Upper lobe of left lung (tissue), 6 donors: Measurements from ENCODE around the gene GMPPB. TPM values are rescaled to one million over a fixed set of nuclear protein-coding genes. Genes with fewer than 3 reads are reported as not detected.
A peak's percentile ranks its signal among the peaks of the same experiment; 100 is the strongest.

Source experiments
- ATAC-seq, 2 donors: fragments of 200-7000 bp; cut with Tn5 transposase; one replicate each; pipeline ENCODE4 v1.9.1; 2022; ENCODE audit warnings: mild to moderate bottlenecking in 2 of 2, moderate library complexity in 2 of 2; ENCODE audit not compliant: low FRiP score in 2 of 2
- DNase-seq, 2 donors: peaks; one replicate each; pipeline ENCODE4 v3.0.0-alpha.2; 2019 to 2020
- H3K27ac ChIP-seq, 4 donors: fragments of 200-600 bp; sonication (generic); one replicate each; pipeline ENCODE4 v1.5.1; 2016 to 2019
- H3K27me3 ChIP-seq, 4 donors: fragments of 200-600 bp; sonication (generic); one replicate each; pipeline ENCODE4 v1.5.1; 2017 to 2019
- H3K36me3 ChIP-seq, 4 donors: fragments of 200-600 bp; sonication (generic); one replicate each; pipeline ENCODE4 v1.5.1; 2016 to 2019
- H3K4me1 ChIP-seq, 4 donors: fragments of 200-600 bp; sonication (generic); one replicate each; pipeline ENCODE4 v1.5.1; 2018 to 2019
- H3K4me3 ChIP-seq, 4 donors: fragments of 200-600 bp; sonication (generic); one replicate each; pipeline ENCODE4 v1.5.1; 2017 to 2019; ENCODE audit warnings: mild to moderate bottlenecking in 2 of 4, moderate library complexity in 1 of 4
- H3K9me3 ChIP-seq, 4 donors: fragments of 200-600 bp; sonication (generic); one replicate each; pipeline ENCODE4 v1.5.1; 2018 to 2019
- EP300 ChIP-seq, 4 donors: sonication (generic); formaldehyde crosslinking; IDR thresholded peaks; one replicate each; pipeline ENCODE4 v1.5.1; 2017; ENCODE audit warnings: antibody characterized with exemption in 4 of 4, control low read depth in 2 of 4
- POLR2A ChIP-seq, 4 donors: fragments of 450-650 bp; IDR thresholded peaks; one replicate each; pipeline ENCODE4 v1.5.1; 2016 to 2017; ENCODE audit warnings: antibody characterized with exemption in 4 of 4, mild to moderate bottlenecking in 2 of 4
- POLR2AphosphoS5 ChIP-seq, 2 donors: sonication (generic); formaldehyde crosslinking; IDR thresholded peaks; one replicate each; pipeline ENCODE4 v1.5.1; 2017; ENCODE audit warnings: antibody characterized with exemption in 2 of 2
- WGBS, 2 donors: methylation state at CpG; one replicate each; pipeline ENCODE4 v1.1.5; 2017 to 2018; 5-methylcytosine and 5-hydroxymethylcytosine counted together
- total RNA-seq, 6 donors: library from RNA; depleted of rRNA in 4 of 6; stranded (reverse); fragments of >200 nt in 4 of 6; gene quantifications; one replicate each; pipeline versions ENCODE4 v1.1.0 to v1.2.1, GENCODE V29; 2016 to 2021
- TF ChIP-seq, protein P1 (sequence below), 6 experiments: fragments of 450-650 bp in 4 of 6; fragments of 200-600 bp in 2 of 6; sonication (generic) in 2 of 6; IDR thresholded peaks; one replicate each; pipeline ENCODE4 v1.5.1; 2016 to 2019; ENCODE audit warnings: antibody characterized with exemption in 6 of 6
- donor health status: DM: no; HTN: no; CAD: no; lungs with moderate emphysema.
- donor health status: DM: no; HTN: yes; CAD: no; lungs with severe emphysema.

The GMPPB gene
- total RNA-seq, 6 donors from 2014 or later = 17.8 to 45.8 (median 41.3) TPM

DNA sequence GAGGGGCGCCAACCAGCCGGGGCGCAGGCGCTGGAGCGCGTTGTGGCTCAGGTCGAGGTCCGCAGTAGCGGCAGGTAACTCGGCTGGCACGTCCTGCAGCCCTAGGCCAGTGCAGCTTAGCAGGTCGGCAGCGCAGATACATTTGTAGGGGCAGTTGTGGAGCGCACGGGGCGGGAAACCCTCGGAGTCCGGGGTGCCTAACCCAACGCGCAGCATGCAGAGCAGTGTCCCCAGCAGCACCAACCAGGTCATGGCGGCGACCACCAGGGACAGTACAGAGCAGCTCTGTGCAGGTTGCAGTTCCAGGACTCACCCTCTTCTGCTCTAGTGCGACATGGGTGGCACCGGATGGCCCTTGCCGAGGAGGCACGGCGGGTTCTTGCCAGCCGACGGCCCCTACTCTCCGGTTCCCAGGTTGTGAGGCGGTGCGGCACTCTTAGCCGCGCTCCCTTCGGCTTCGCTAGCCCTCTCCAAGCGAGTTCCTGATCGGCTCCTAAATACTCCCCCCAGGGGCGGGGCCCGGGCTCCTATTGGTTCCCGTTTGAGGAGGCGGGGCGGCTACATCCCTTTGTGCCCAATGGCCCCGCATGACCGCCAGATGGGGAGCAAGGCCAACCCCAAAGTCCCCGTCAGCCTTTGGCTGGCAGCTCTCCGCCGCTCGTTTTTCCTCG is 4.4 kb downstream of the GMPPB start, which contains the start of gene AMIGO3:
AMIGO3 (minus strand) TSS at position 471 of the 671 bp plus-strand sequence; CDS start at position 252, 219 bp downstream.
- 0 to 1% methylated on average over 1 to 47 of the region's 50 CpGs for WGBS, 2 donors
- ATAC-seq (peak; percentile 85 to 90), DNase-seq (peak; percentile 96 to 98)
- H3K4me1 ChIP-seq = peaks cover 22 to 48% (median 27%) of the 10 kb centered on the region in 4 donors
- no peaks in the 10 kb centered on the region for H3K27me3 ChIP-seq
- peak within 1 kb of the TSS in 3 of 4 donors; percentile 42 to 74 (median 69) for H3K27ac ChIP-seq
- H3K4me3 ChIP-seq = peak within 1 kb of the TSS; percentile 56 to 64 (median 60)
- peaks cover 4 to 39% (median 19%) of the 10 kb centered on the region in 4 donors for H3K36me3 ChIP-seq
- no peaks in the 10 kb centered on the region for H3K9me3 ChIP-seq
- peak in 2 of 4 donors; percentile 80 to 88 for TF ChIP-seq POLR2A (IDR thresholded peaks at IDR 0.05)
- no peak for TF ChIP-seq EP300 (IDR thresholded peaks at IDR 0.05)
- TF ChIP-seq, protein P1, sequence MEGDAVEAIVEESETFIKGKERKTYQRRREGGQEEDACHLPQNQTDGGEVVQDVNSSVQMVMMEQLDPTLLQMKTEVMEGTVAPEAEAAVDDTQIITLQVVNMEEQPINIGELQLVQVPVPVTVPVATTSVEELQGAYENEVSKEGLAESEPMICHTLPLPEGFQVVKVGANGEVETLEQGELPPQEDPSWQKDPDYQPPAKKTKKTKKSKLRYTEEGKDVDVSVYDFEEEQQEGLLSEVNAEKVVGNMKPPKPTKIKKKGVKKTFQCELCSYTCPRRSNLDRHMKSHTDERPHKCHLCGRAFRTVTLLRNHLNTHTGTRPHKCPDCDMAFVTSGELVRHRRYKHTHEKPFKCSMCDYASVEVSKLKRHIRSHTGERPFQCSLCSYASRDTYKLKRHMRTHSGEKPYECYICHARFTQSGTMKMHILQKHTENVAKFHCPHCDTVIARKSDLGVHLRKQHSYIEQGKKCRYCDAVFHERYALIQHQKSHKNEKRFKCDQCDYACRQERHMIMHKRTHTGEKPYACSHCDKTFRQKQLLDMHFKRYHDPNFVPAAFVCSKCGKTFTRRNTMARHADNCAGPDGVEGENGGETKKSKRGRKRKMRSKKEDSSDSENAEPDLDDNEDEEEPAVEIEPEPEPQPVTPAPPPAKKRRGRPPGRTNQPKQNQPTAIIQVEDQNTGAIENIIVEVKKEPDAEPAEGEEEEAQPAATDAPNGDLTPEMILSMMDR (IDR thresholded peaks at IDR 0.05) = peak; percentile 62 to 96 (median 79)
- TF ChIP-seq POLR2AphosphoS5 (IDR thresholded peaks at IDR 0.05) = peak; percentile 41 to 70

DNA sequence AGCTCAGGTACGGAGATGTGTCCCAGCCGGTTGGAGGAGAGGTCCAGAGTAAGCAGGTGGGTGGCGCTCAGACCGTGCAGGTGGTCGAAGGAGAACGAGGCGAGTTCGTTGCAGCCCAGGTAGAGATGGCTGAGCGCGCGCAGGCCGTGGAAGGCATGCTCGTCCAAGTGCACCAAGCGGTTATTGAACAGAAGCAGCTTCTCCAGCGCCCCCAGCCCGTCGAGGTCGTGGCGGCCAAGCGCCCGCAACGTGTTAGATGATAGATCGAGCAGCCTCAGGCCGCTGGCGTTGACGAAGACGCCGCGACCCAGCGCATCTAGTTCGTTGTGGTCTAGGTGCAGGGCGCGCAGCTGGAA is 4.9 kb downstream of the GMPPB start:
- H3K4me3 ChIP-seq = peak overlapping the region; percentile 56 to 64 (median 60)
- ATAC-seq (no peak), DNase-seq (peak in 1 of 2 donors; percentile 88)
- H3K9me3 ChIP-seq = no peaks in the 10 kb centered on the region
- no peaks in the 10 kb centered on the region for H3K27me3 ChIP-seq
- H3K27ac ChIP-seq = peak overlapping the region in 1 of 4 donors; percentile 69
- 23 to 26% methylated on average over 8 to 18 of the region's 33 CpGs for WGBS, 2 donors
- H3K36me3 ChIP-seq = peaks cover 4 to 42% (median 19%) of the 10 kb centered on the region in 4 donors
- H3K4me1 ChIP-seq = peaks cover 21 to 46% (median 26%) of the 10 kb centered on the region in 4 donors
- TF ChIP-seq POLR2AphosphoS5 (IDR thresholded peaks at IDR 0.05) (no peak), POLR2A (IDR thresholded peaks at IDR 0.05) (no peak), EP300 (IDR thresholded peaks at IDR 0.05) (no peak)
- TF ChIP-seq, protein P1 (IDR thresholded peaks at IDR 0.05) = no peak

DNA sequence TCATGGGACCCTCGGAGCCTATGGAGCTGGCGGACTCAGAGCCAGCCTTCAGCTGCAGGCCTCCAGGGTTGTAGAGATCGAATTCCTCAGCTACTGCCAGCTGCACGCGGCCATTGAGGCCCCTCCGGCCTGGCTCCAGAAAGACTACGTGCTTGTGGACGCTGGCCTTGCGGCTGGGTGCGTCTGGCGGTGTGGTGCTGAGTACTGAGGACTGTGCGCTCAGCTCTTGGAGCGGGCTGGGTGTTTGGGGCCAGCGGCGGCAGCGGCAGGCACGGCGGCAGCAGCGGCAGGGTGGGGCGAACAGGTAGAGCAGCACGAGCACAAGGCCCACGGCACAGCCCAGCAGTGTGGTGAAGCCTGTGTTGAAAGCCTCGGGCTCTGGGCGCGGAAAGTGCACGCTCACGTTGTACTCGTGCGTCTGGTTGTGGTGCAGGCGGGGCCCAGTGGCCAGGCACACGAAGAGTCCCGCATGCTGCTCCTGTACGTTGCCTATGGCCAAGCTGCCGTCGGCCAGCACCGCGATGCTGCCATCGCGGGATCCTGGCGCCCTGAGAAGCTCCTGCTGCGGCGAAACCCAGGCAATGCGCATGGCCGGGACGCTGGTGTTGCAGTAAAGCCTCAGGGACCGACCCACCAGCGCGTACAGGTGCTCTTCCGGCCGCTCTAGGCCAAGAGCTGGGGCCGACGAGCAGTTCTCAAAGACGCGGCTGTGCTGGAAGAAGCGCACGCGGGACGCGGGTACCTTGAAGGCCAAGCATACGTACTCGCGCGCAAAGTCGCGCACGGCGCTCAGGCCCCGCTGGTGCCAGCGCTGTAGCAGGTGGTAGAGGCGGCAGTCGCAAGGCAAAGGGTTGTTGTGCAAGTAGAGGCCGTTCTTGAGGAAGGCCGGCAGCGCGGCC is 5.5 kb downstream of the GMPPB start:
- ATAC-seq (no peak), DNase-seq (peak in 1 of 2 donors; percentile 88)
- H3K36me3 ChIP-seq = peaks cover 4 to 42% (median 19%) of the 10 kb centered on the region in 4 donors
- no peaks in the 10 kb centered on the region for H3K9me3 ChIP-seq
- peak overlapping the region in 3 of 4 donors; percentile 56 to 64 (median 61) for H3K4me3 ChIP-seq
- no peaks in the 10 kb centered on the region for H3K27me3 ChIP-seq
- H3K4me1 ChIP-seq = peaks cover 21 to 44% (median 25%) of the 10 kb centered on the region in 4 donors
- H3K27ac ChIP-seq = no peak overlapping the region
- TF ChIP-seq, protein P1 (IDR thresholded peaks at IDR 0.05) = no peak
- no peak for TF ChIP-seq POLR2AphosphoS5 (IDR thresholded peaks at IDR 0.05)
- WGBS, 2 donors = 66 to 72% methylated on average over 47 to 74 of the region's 75 CpGs

DNA sequence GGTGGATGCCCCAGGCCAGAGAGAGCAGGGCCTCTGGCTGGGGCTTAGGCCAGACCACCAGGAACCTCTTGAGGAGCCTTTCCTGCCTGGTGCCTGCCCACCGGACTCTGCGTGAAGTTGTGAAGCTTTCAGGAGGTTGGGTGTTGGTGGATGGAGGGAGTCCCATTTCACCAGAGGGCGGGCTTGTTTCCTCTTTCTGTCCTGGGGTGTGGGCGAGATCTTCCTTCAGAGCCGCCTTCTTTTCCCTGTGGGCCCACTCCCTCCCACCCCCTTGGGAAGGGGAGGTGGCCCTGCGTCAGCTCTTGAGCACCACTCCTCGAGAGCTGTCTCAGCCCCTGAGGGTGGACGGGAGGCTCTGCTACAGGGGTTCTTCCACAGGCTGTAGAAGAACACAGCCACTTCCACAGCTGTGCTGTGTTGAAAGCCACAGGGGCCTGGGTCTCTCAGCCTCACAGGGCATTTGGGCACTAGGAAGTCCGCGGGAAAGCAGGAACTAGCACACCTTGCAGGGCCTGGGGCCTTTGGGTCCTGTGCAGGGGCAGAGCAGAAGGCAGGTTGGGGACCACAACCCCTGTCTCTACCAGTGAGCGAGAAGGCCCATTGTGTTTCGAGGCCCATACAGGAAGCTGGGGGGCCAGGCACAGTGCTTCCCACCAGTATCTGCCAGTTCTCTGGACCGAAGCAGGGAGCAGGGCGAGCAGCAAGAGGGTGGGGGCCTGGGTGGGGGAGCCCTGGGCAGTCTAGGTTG is 6.4 kb downstream of the GMPPB start:
- WGBS, 2 donors = 85 to 90% methylated on average over 5 to 14 of the region's 14 CpGs
- Histone ChIP-seq H3K36me3 (peaks cover 4 to 42% (median 18%) of the 10 kb centered on the region in 4 donors), H3K9me3 (no peaks in the 10 kb centered on the region), H3K4me1 (peaks cover 13 to 36% (median 17%) of the 10 kb centered on the region in 4 donors), H3K27me3 (no peaks in the 10 kb centered on the region), H3K4me3 (no peak overlapping the region), H3K27ac (no peak overlapping the region)
- ATAC-seq (no peak), DNase-seq (no peak)
- TF ChIP-seq EP300 (IDR thresholded peaks at IDR 0.05) = no peak
- no peak for TF ChIP-seq POLR2A (IDR thresholded peaks at IDR 0.05)
- no peak for TF ChIP-seq POLR2AphosphoS5 (IDR thresholded peaks at IDR 0.05)
- TF ChIP-seq, protein P1 (IDR thresholded peaks at IDR 0.05) = no peak
